ENCODE data around the gene RHOT2.

- no peak for TF ChIP-seq CTCF (IDR thresholded peaks at IDR 0.05)
- TF ChIP-seq POLR2A (IDR thresholded peaks at IDR 0.05): no peak
These were observed 6.4 kb downstream of the RHOT2 start for GRCh38 chr16:674214-674881.

Measured in lower leg skin (tissue), 3 donors.